NCI-H2107 treated with DMSO at 0.1 percent for 48 hours (cell line): ENCODE results near the gene AMPD2.
A peak's percentile ranks its signal among the peaks of the same experiment; 100 is the strongest.

Experiments used
- DNase-seq: peaks from one replicate; lab custom pipeline; 2025; ENCODE audit not compliant: unreplicated experiment; lab: John Stamatoyannopoulos, UW

AMPD2 gene

GRCh38 chr1:109619576-109620400 lies at the start of gene AMPD2, which contains the start of gene GNAT2:
TSS of gene AMPD2 (plus strand) at chr1:109619837. CDS start at chr1:109621176, 1,339 bp downstream.
TSS of gene GNAT2 (minus strand) at chr1:109619616. CDS start at chr1:109612870, 6,746 bp downstream.
- no peak for DNase-seq

GRCh38 chr1:109570414-109570813 lies 49.2 kb upstream of the AMPD2 start:
- DNase-seq: peak; percentile 10

GRCh38 chr1:109573785-109574184 lies 45.9 kb upstream of the AMPD2 start:
- DNase-seq: peak; percentile 33

- DNase-seq: no peak
Measured at GRCh38 chr1:109578947-109579443, 40.6 kb upstream of the AMPD2 start.

- DNase-seq: no peak
Measured at GRCh38 chr1:109579491-109579890, 40.1 kb upstream of the AMPD2 start.

- no peak for DNase-seq
Measured at GRCh38 chr1:109582021-109582420, 37.6 kb upstream of the AMPD2 start.

- DNase-seq: no peak
Measured at GRCh38 chr1:109584766-109585165, 34.9 kb upstream of the AMPD2 start.

GRCh38 chr1:109586055-109586454 lies 33.6 kb upstream of the AMPD2 start:
- DNase-seq: no peak

- no peak for DNase-seq
Measured at GRCh38 chr1:109589177-109589576, 30.5 kb upstream of the AMPD2 start.

- DNase-seq: no peak
Measured at GRCh38 chr1:109589679-109590078, 30.0 kb upstream of the AMPD2 start.

GRCh38 chr1:109592916-109593315 lies 26.7 kb upstream of the AMPD2 start:
- DNase-seq: no peak

- DNase-seq: no peak
Measured at GRCh38 chr1:109595531-109595930, 24.1 kb upstream of the AMPD2 start.

- no peak for DNase-seq
Measured at GRCh38 chr1:109598156-109598555, 21.5 kb upstream of the AMPD2 start.

GRCh38 chr1:109598655-109599054 lies 21.0 kb upstream of the AMPD2 start:
- no peak for DNase-seq

- no peak for DNase-seq
Measured at GRCh38 chr1:109603229-109603628, 16.4 kb upstream of the AMPD2 start.

- DNase-seq: no peak
Measured at GRCh38 chr1:109605381-109605780, 14.3 kb upstream of the AMPD2 start.

- DNase-seq: no peak
Measured at GRCh38 chr1:109609881-109610280, 9.8 kb upstream of the AMPD2 start.

- DNase-seq: no peak
Measured at GRCh38 chr1:109610609-109611307, 8.9 kb upstream of the AMPD2 start.

GRCh38 chr1:109611308-109611990 lies 8.2 kb upstream of the AMPD2 start:
- no peak for DNase-seq

GRCh38 chr1:109613361-109614147 lies 6.1 kb upstream of the AMPD2 start:
- DNase-seq: no peak

- DNase-seq: no peak
Measured at GRCh38 chr1:109615879-109616278, 3.8 kb upstream of the AMPD2 start.
